PC-3 (cell line): Measurements from ENCODE around the gene OPRM1. TPM values are rescaled to one million over a fixed set of nuclear protein-coding genes. Genes with fewer than 3 reads are reported as not detected.

Source experiments
- ATAC-seq: fragments of 200-7000 bp; cut with Tn5 transposase; 2 replicates; pipeline ENCODE4 v1.9.1; 2020; ENCODE audit warnings: mild to moderate bottlenecking, moderate library complexity
- BruUV-seq: library from RNA; stranded (reverse); fragments of 400-500 nt; replicated peaks from 2 replicates; lab custom pipeline; 2021; lab: Mats Ljungman, UMichigan
- CTCF ChIA-PET: fragments of 300-600 bp; sonication (Branson Sonifier 250); formaldehyde crosslinking; loops from one replicate; lab custom pipeline; 2022; ENCODE audit warnings: antibody characterized with exemption; lab: Charles Lee
- POLR2A ChIA-PET: fragments of 300-600 bp; sonication (Branson Sonifier 250); formaldehyde crosslinking; loops from one replicate; lab custom pipeline; 2022; ENCODE audit warnings: antibody characterized with exemption; ENCODE audit not compliant: unreplicated experiment; lab: Charles Lee
- DNase-seq: peaks from one replicate; pipeline ENCODE4 v3.0.0-alpha.2; 2015
- H2AFZ ChIP-seq: fragments of 300-600 bp; sonication (generic); 2 replicates; pipeline ENCODE4 v1.6.0; 2016; ENCODE audit warnings: antibody characterized with exemption, low read length
- H3F3A ChIP-seq: fragments of 300-600 bp; sonication (generic); one replicate; pipeline ENCODE4 v1.6.0; 2017; ENCODE audit warnings: antibody characterized with exemption, low read length, control low read depth, mild to moderate bottlenecking; ENCODE audit not compliant: unreplicated experiment
- H3K27ac ChIP-seq: fragments of 300-600 bp; sonication (generic); 2 replicates; pipeline ENCODE4 v1.5.1; 2016; ENCODE audit warnings: mild to moderate bottlenecking, low read length
- H3K27me3 ChIP-seq: fragments of 300-600 bp; sonication (generic); 2 replicates; pipeline ENCODE4 v1.6.1; 2016; ENCODE audit warnings: low read length, mixed read lengths
- H3K36me3 ChIP-seq: fragments of 300-600 bp; sonication (generic); 2 replicates; pipeline ENCODE4 v1.6.1; 2016; ENCODE audit warnings: low read depth, mixed run types, low read length, mixed read lengths
- H3K4me1 ChIP-seq: fragments of 300-600 bp; sonication (generic); 2 replicates; pipeline ENCODE4 v1.5.1; 2016; ENCODE audit warnings: low read length; ENCODE audit not compliant: insufficient read depth
- H3K4me2 ChIP-seq: fragments of 300-600 bp; sonication (generic); 2 replicates; pipeline ENCODE4 v1.6.0; 2016; ENCODE audit warnings: low read length
- H3K4me3 ChIP-seq: fragments of 300-600 bp; sonication (generic); 2 replicates; pipeline ENCODE4 v1.5.1; 2016; ENCODE audit warnings: mild to moderate bottlenecking, low read length, mixed read lengths
- H3K79me2 ChIP-seq: fragments of 300-600 bp; sonication (generic); 2 replicates; pipeline ENCODE4 v1.6.1; 2017; ENCODE audit warnings: low read length, mixed read lengths
- H3K9ac ChIP-seq: fragments of 300-600 bp; sonication (generic); 2 replicates; pipeline ENCODE4 v1.6.0; 2016; ENCODE audit warnings: mild to moderate bottlenecking, low read length
- H3K9me2 ChIP-seq: fragments of 300-600 bp; sonication (generic); replicated peaks from 2 replicates; pipeline ENCODE4 v1.6.1; 2016; ENCODE audit warnings: mixed run types, low read length, mixed read lengths
- H3K9me3 ChIP-seq: fragments of 300-600 bp; sonication (generic); 2 replicates; pipeline ENCODE4 v1.6.1; 2016; ENCODE audit warnings: low read length, mixed read lengths
- H4K20me1 ChIP-seq: fragments of 300-600 bp; sonication (generic); 2 replicates; pipeline ENCODE4 v1.6.1; 2016; ENCODE audit warnings: low read length, mixed read lengths
- CTCF ChIP-seq: fragments of 300-600 bp; sonication (generic); conservative IDR thresholded peaks from 2 replicates; pipeline ENCODE4 v1.5.1; 2017; ENCODE audit warnings: antibody characterized with exemption, low read depth, mild to moderate bottlenecking, low read length
- EZH2 ChIP-seq: fragments of 300-600 bp; sonication (generic); IDR thresholded peaks from one replicate; pipeline ENCODE4 v1.6.1; 2017; ENCODE audit warnings: antibody characterized with exemption, mild to moderate bottlenecking, low read length; ENCODE audit not compliant: unreplicated experiment
- EZH2phosphoT487 ChIP-seq: fragments of 300-600 bp; sonication (generic); IDR thresholded peaks from 2 replicates; pipeline ENCODE4 v1.6.1; 2018; ENCODE audit warnings: mild to moderate bottlenecking, antibody characterized with exemption, low read length, borderline replicate concordance
- intact Hi-C: fragments of 100-400 bp; cut with micrococcal nuclease; formaldehyde crosslinking; loops from 2 replicates; pipeline ENCODE4 v1.9.0; 2023
- total RNA-seq: library from RNA; depleted of rRNA; stranded (reverse); fragments of >200 nt; gene quantifications from 2 replicates; pipeline ENCODE4 v1.2.3, GENCODE V29; 2014

The OPRM1 gene
- total RNA-seq, 1 experiment from 2014 or later = not detected

- POLR2A ChIA-PET = no interaction called here
- Histone ChIP-seq H3K4me2 (no peak overlapping the region), H3K36me3 (no peaks in the 10 kb centered on the region), H3K4me1 (no peaks in the 10 kb centered on the region), H3K4me3 (no peak overlapping the region), H3F3A (no peaks in the 10 kb centered on the region), H3K9ac (no peak overlapping the region), H3K27me3 (no peaks in the 10 kb centered on the region), H2AFZ (no peak overlapping the region), H4K20me1 (no peaks in the 10 kb centered on the region), H3K27ac (no peak overlapping the region), H3K79me2 (no peaks in the 10 kb centered on the region), H3K9me2 (no peaks in the 10 kb centered on the region), H3K9me3 (no peaks in the 10 kb centered on the region)
- DNase-seq (no peak), ATAC-seq (no peak)
- TF ChIP-seq CTCF = no peak
- no peak for TF ChIP-seq EZH2
- TF ChIP-seq EZH2phosphoT487 = no peak
- CTCF ChIA-PET = no interaction called here
- BruUV-seq = no TSS peak
- intact Hi-C loops = no loop called here
Measured at GRCh38 chr6:154206996-154207395, 168.0 kb downstream of the OPRM1 start.

GRCh38 chr6:154209555-154209954 is 170.5 kb downstream of the OPRM1 start:
- no TSS peak for BruUV-seq
- H3K27ac ChIP-seq = no peak overlapping the region
- no peak for DNase-seq
- no peaks in the 10 kb centered on the region for H3K36me3 ChIP-seq
- no peak for TF ChIP-seq EZH2
- H3K9ac ChIP-seq = no peak overlapping the region
- H3K4me3 ChIP-seq = no peak overlapping the region
- no peak overlapping the region for H3K4me2 ChIP-seq
- no peaks in the 10 kb centered on the region for H3K9me3 ChIP-seq
- ChIA-PET CTCF (no interaction called here), POLR2A (no interaction called here)
- no peaks in the 10 kb centered on the region for H3K9me2 ChIP-seq
- no peaks in the 10 kb centered on the region for H3F3A ChIP-seq
- intact Hi-C loops = no loop called here
- H3K79me2 ChIP-seq = no peaks in the 10 kb centered on the region
- no peaks in the 10 kb centered on the region for H3K4me1 ChIP-seq
- H3K27me3 ChIP-seq = no peaks in the 10 kb centered on the region
- H2AFZ ChIP-seq = no peak overlapping the region
- ATAC-seq = no peak
- H4K20me1 ChIP-seq = no peaks in the 10 kb centered on the region

- BruUV-seq = no TSS peak
- ATAC-seq (no peak), DNase-seq (no peak)
- Histone ChIP-seq H3K27ac (no peak overlapping the region), H3K4me1 (no peaks in the 10 kb centered on the region), H3K9me2 (no peaks in the 10 kb centered on the region), H3K9ac (no peak overlapping the region), H3K9me3 (no peaks in the 10 kb centered on the region), H3K36me3 (no peaks in the 10 kb centered on the region), H3K4me3 (no peak overlapping the region), H3K79me2 (no peaks in the 10 kb centered on the region), H3K4me2 (no peak overlapping the region), H3K27me3 (no peaks in the 10 kb centered on the region), H3F3A (no peaks in the 10 kb centered on the region), H4K20me1 (no peaks in the 10 kb centered on the region), H2AFZ (no peak overlapping the region)
- CTCF ChIA-PET = no interaction called here
- TF ChIP-seq CTCF (no peak), EZH2 (no peak), EZH2phosphoT487 (no peak)
- POLR2A ChIA-PET = no interaction called here
- intact Hi-C loops = no loop called here
Measured at GRCh38 chr6:154210678-154211077, 171.6 kb downstream of the OPRM1 start.
